Measurements from ENCODE around the gene COL1A2. TPM values are rescaled to one million over a fixed set of nuclear protein-coding genes. Genes with fewer than 3 reads are reported as not detected.

The COL1A2 gene
- total and polyA plus RNA-seq, 2 of the 13 experiments (the other 11 are each of a cell fraction or from before 2014, with no cell fraction given): not detected

DNA sequence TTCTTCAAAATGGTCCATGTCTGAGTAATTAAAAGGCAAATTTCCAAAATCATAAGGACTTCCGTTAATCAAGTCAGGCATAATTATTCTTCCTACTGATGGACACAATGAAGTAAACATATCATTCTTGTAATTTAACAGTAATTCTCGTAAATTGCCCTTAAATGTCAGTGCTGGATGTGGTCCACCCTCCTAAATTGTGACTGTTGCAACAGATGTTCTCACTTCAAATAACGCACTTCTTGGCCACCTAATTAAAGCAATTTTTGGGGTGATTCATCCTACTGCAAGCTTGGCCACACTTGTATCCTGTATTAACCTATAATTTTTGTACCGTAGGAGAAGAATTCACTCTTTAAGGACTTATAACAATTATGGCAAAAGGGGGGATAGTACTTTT, 1.9 kb downstream of the COL1A2 start (continued):
- TF ChIP-seq ZNF609 (CRISPR knock-in tag; IDR thresholded peaks at IDR 0.05; ENCODE audit: borderline replicate concordance) (no peak), ZBTB25 (CRISPR knock-in tag; IDR thresholded peaks at IDR 0.05) (no peak)

DNA sequence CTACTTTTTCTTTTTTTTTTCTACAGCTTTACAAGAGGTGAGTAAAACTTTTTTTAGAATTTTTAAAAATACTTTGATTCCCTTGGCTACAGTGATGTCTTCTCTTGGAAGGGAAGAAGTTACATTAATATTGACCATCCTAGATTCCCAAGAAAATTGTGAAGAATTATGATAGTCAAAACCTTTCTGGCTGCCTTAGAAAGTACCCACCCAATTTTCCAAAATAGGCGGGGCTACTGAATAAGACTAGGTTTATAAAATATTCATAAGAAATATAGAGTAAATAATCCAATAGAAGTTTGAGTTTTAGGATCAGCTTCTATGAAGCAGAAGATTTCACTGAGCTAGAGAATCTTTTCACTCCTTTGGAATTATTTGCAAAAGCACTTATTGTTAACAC, 3.0 kb downstream of the COL1A2 start:
- FAIRE-seq: no peak
- BruUV-seq (replicated peaks): no TSS peak
- ChIA-PET CTCF (ENCODE audit: low intra/inter-chr PET ratio, low total read pairs) (no interaction called here), POLR2A (no interaction called here)
- H4K20me1 ChIP-seq (ENCODE audit: insufficient read depth, low read length): no peaks in the 10 kb centered on the region
- WGBS (ENCODE audit: low lambda C conversion rate): 0% methylated on average over 1 of the region's 1 CpG
- no peaks in the 10 kb centered on the region for H3K36me3 ChIP-seq (replicated peaks in 1 of 2; ENCODE audit: control insufficient read depth in 1 of 2, insufficient read depth in 2 of 2, low read length in 2 of 2)
- no peaks in the 10 kb centered on the region for H3K9me3 ChIP-seq (ENCODE audit: low read length)
- no peaks in the 10 kb centered on the region; a peak in 1 of 5 replicates for H3K27me3 ChIP-seq (ENCODE audit: control insufficient read depth in 1 of 2, insufficient read depth in 2 of 2, low read length in 2 of 2)
- no peak for ATAC-seq
- no peaks in the 10 kb centered on the region for H3K79me2 ChIP-seq (ENCODE audit: insufficient read depth, low read length)
- in situ Hi-C loops (cut with HindIII; ENCODE audit: extremely low pct_ligation_motif_present, low pct_unique_long_range_greater_than_20kb) (no loop called here), intact Hi-C loops (cut with micrococcal nuclease; ENCODE audit: unreplicated experiment) (loop anchor here (5.0 kb wide), 1 partner anchor 680 kb away; no protein-coding TSS in a partner anchor)
- H3K4me2 ChIP-seq (ENCODE audit: low read depth, low read length): no peak overlapping the region
- H3K4me3 ChIP-seq (replicated peaks in 1 of 3; ENCODE audit: insufficient read depth in 1 of 3, low read depth in 2 of 3, low read length in 3 of 3): no peak overlapping the region
- no peak for DNase-seq (ENCODE audit: low spot score)
- no peak overlapping the region for H3K27ac ChIP-seq (ENCODE audit: extremely low read length, insufficient read depth, low read length)
- no peak overlapping the region for H3K9ac ChIP-seq (ENCODE audit: insufficient read depth, low read depth, low read length)
- H3K4me1 ChIP-seq (ENCODE audit: insufficient read depth, low read length): no peaks in the 10 kb centered on the region
- no peak overlapping the region for H2AFZ ChIP-seq (ENCODE audit: low read length)
- TF ChIP-seq KDM5A (IDR thresholded peaks at IDR 0.05; ENCODE audit: borderline replicate concordance, low read length): no peak
- no peak for TF ChIP-seq DBP (CRISPR knock-in tag; IDR thresholded peaks at IDR 0.05; ENCODE audit: not compliant biosample characterization)
- TF ChIP-seq YEATS2 (CRISPR knock-in tag; IDR thresholded peaks at IDR 0.05; ENCODE audit: borderline replicate concordance): no peak
- TF ChIP-seq ZNF10 (CRISPR knock-in tag; IDR thresholded peaks at IDR 0.05; ENCODE audit: borderline replicate concordance, low read depth): no peak
- no peak for TF ChIP-seq ATF3 (CRISPR knock-in tag; IDR thresholded peaks at IDR 0.05)
- TF ChIP-seq ZNF724P (CRISPR knock-in tag; IDR thresholded peaks at IDR 0.05; ENCODE audit: borderline replicate concordance): no peak
- no peak for TF ChIP-seq ZNF136 (CRISPR knock-in tag; IDR thresholded peaks at IDR 0.05; ENCODE audit: low read depth)
- TF ChIP-seq SOX13 (IDR thresholded peaks at IDR 0.05): no peak
- TF ChIP-seq SOX13 (CRISPR knock-in tag; conservative IDR thresholded peaks at IDR 0.05 in 1 of 2, IDR thresholded peaks at IDR 0.05 in 1 of 2): no peak
- no peak for TF ChIP-seq PAX8 (CRISPR knock-in tag; IDR thresholded peaks at IDR 0.05; ENCODE audit: borderline replicate concordance)
- no peak for TF ChIP-seq ZNF784 (CRISPR knock-in tag; IDR thresholded peaks at IDR 0.05; ENCODE audit: borderline replicate concordance)
- no peak for TF ChIP-seq SRSF9 (IDR thresholded peaks at IDR 0.05; ENCODE audit: borderline replicate concordance, insufficient read depth, low read depth, low read length, poor library complexity, severe bottlenecking)
- no peak for TF ChIP-seq ZNF75D (CRISPR knock-in tag; IDR thresholded peaks at IDR 0.05; ENCODE audit: borderline replicate concordance)
